GM19372 (cell line): ENCODE measurements around the gene ARL2.

Source experiments
- ATAC-seq: cut with Tn5 transposase; IDR thresholded peaks from one replicate; pipeline ENCODE4 v1.9.1; 2021; ENCODE audit warnings: mild to moderate bottlenecking, low read depth, moderate library complexity; ENCODE audit not compliant: unreplicated experiment

The ARL2 gene

GRCh38 chr11:65069217-65069616 is 55.3 kb downstream of the ARL2 start:
- ATAC-seq: no peak
